NCI-H526 treated with DMSO at 0.1 percent for 48 hours (cell line): ENCODE results near the gene HTRA3.

Experiments used
- DNase-seq: peaks from one replicate; lab custom pipeline; 2025; lab: John Stamatoyannopoulos, UW

The HTRA3 gene

GRCh38 chr4:8308856-8309771, 39.6 kb downstream of the HTRA3 start:
- no peak for DNase-seq

GRCh38 chr4:8310306-8310705, 40.8 kb downstream of the HTRA3 start:
- no peak for DNase-seq

GRCh38 chr4:8311101-8312068, 41.8 kb downstream of the HTRA3 start:
- no peak for DNase-seq

DNA sequence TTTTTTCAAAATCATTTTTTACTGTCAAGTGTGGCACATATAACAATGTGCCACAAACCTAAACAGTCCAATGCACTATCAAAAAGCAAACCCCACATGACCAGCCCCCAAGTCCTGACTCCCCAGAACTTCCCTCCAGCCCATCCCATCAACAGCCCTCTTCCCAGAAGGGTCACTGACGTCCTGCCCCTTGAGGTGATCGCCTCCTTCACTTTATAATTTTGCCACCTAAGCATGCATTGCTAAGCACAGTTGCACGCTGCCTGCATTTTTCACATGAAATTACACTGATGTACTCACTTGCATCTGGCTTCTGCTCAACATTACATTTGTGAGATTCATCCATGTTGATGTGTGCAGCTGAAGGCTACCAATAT, 42.5 kb downstream of the HTRA3 start:
- no peak for DNase-seq

DNA sequence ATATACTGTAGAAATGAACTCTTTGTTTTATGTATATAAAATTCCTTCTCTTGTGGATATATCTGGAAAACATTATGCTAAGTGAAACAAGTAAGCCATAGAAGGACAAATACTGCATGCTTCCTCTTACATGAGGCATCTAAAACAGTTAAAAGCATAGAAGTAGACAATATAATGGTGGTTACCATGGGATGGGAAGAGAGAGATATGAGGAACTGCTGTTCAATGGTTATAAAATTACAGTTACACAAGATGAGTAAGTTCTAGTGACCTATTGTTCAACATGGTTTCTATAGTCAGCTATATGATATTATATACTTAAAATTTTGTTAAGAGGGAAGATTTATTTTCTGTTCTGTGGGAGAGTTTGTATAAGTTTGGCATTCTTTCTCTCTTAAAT, 43.4 kb downstream of the HTRA3 start:
- no peak for DNase-seq

DNA sequence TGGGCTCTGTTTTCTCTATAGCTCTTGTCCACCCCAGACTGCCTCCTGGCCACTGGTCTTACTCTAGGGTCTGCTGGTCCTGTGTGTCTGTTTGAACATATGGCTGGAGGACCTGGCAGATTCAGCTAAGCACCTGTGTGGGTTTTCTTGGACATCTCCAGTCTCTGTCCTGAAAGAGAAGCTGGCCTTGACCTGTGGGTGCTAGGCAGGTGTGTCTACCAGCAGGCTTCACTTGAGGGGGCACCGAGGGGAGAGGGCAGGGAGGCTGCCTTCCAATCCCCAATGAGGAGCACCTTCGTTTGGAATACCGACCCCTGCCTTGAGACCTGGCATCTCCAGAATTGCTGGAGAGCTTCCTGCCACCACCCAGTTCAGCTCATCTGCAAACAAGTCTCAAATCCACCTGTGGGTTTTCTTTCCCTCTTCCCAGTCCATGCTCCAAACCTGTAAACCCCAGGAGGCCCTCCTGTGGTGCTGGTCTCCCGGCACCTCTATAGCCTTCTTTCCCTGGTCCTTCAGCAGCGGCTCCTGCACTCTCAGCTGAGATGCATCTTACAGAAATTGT, 45.2 kb downstream of the HTRA3 start:
- DNase-seq: no peak

GRCh38 chr4:8315435-8316250, 46.1 kb downstream of the HTRA3 start:
- no peak for DNase-seq

DNA sequence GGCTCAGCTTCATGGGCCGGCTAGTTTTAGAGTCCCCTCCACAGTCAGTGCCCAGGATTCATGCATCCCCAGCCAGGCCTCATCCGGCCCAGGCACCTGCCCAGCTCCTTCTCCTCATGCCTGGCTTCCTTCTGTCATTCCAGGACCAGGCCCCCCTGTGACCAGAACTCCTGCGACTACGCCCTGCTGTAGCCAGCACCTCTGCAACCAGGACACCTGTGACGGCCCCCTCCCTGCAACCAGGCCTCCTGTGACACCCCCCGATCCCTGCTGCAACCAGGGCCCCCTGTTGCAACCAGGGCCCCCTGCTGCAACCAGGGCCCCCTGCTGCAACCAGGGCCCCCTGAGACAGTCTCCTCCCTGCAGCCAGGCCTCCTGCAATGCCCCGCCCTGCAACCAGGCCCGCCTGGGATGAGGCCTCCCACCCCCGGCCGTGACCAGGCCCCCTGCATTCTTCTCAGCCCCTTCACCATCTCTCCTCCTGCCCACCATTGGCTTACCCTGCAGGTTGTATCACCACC, 46.8 kb downstream of the HTRA3 start:
- no peak for DNase-seq

- no peak for DNase-seq
Measured at GRCh38 chr4:8316911-8317351, 47.4 kb downstream of the HTRA3 start.

- no peak for DNase-seq
Measured at GRCh38 chr4:8317474-8317873, 47.9 kb downstream of the HTRA3 start.

DNA sequence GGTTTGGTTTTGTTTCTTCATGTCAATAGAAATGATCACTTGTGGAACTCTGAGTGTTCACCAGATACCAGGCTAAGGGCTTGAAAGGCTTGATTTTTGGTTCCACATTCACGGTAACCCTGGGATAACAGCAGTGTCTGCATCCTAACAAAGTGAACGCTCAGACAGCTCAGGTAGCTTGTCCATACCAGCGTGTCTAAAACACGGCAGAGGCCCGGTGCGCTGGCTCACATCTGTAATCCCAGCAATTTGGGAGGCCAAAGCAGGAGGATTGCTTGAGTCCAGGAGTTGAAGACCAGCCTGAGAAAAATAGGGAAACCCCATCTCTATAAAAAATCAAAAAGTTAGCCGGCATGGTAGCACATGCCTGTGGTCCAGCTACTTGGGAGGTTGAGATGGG, 49.0 kb downstream of the HTRA3 start:
- no peak for DNase-seq

GRCh38 chr4:8319061-8319460, 49.5 kb downstream of the HTRA3 start:
- DNase-seq: no peak

- DNase-seq: no peak
Measured at GRCh38 chr4:8319731-8320385, 50.3 kb downstream of the HTRA3 start.

GRCh38 chr4:8320386-8320750, 50.8 kb downstream of the HTRA3 start:
- no peak for DNase-seq

DNA sequence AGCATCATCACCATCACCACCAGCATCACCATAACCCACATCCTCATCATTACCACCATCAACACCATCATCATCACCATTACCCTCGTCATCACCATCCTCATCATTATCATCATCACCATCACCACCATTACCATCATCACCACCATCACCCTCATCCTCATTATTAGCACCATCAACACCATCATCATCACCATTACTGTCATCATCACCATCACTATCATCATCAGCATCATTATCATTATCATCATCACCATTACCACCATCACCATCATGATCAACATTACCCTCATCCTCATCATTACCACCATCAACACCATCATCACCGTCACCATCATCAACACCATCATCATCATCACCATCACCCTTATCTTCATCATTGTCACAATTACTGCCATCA, 51.7 kb downstream of the HTRA3 start:
- no peak for DNase-seq

DNA sequence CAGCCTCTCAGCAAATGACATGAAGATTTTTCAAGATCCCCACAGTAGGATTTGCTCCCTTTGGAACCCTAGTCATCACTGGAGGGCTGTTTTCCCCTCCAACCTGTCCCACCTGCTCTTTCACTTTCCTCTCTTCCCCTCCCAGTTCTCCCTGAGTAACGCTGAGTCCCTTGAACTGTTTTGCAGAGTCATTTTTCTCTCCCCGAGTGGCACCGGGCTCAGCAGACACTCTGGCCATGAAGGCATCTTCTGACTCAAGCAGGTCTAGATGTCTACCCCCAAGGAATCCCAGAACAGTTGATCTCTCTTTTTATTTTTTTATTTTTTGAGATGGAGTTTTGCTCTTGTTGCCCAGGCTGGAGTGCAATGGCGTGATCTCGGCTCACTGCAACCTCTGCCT, 52.2 kb downstream of the HTRA3 start:
- DNase-seq: no peak

DNA sequence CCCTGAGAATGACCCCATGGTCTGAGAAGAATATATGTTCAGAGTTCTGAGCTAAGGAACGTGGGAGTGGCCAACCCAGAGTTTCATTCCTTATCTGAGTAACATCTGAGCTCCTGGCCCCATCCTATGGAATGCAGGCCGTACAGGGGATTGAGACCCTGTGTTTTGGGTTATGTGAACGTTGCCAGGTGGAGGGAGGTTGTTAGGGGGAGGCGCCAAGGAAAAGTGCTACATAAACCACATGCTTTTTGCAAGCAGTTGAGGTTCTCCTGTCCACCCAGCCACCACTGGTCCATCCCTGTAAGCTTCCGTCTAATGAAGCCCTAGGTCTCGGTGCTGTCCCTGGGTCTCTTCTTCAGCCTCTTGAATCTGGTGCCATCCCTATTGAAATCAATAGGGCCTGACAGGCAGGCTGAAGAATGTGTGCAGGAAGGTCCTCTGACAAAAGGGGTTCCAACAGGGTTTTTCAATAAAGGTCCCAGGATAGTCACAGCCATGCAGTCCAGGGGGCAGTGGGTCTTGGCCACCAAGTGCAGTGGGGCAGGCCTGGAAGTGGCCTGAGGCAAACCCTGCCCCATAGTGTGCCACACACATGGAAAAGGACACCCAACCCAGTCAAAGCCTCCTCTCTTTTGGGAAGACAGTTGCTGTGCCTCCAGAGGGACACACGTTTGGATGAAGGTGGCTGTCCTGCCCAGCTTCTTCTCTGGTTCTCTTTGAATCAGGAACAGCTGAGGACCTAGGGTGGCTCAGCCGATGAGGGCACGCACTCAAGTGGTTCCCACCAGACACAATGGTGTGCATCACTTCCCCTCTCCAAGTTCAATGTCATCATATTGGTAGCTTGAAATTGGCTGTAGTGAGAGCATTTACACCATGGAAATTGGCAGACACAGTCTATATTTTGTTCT, 53.5 kb downstream of the HTRA3 start:
- no peak for DNase-seq

- no peak for DNase-seq
Measured at GRCh38 chr4:8323947-8324555, 54.5 kb downstream of the HTRA3 start.

DNA sequence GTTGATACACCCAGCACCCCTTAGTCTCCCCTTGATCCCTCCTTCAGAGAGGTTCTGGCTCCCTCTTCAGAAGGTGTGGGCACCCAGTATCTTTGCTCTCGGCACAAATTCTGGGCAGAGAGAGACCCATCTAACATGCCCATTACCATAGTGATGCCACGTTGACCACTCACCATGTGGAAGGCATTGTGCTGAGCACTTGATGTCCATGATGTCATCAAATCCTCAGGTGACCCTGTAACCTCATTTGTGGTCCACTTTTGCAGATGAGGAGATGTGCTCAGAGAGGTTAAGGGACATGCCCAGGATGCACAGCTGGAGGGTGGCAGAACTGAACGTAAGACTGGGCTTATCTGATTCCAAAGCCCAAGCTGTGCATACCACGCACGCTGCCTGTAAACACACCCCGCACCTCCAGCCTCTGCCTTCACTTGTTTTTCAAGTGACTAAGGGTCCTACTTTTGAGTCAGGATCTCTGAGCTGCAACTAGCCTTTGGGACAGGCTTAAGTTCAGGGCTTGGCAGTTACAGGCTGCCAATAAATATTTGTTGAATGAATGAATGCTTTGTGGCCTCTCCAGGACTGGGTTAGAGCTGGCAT, 55.2 kb downstream of the HTRA3 start:
- no peak for DNase-seq
